K562 (cell line): ENCODE measurements around the gene RAB40B. TPM values are rescaled to one million over a fixed set of nuclear protein-coding genes. Genes with fewer than 3 reads are reported as not detected.
A peak's percentile ranks its signal among the peaks of the same experiment; 100 is the strongest.

Experiments
- CBX5 ChIP-seq: IDR thresholded peaks from 2 replicates; pipeline ENCODE4 v1.6.1; 2014; ENCODE audit warnings: low read depth, borderline replicate concordance
- HNRNPH1 ChIP-seq: fragments of 200-400 bp; formaldehyde crosslinking; optimal IDR thresholded peaks from 2 replicates; pipeline ENCODE3; 2017; ENCODE audit warnings: low read depth, mild to moderate bottlenecking, low read length, moderate library complexity
- MNT ChIP-seq, 2 experiments: fragments of 450-650 bp; conservative IDR thresholded peaks; 2 replicates each; pipeline ENCODE4 v1.6.1; 2017; ENCODE audit warnings: mild to moderate bottlenecking in 2 of 2, moderate library complexity in 2 of 2
- MTA1 ChIP-seq: fragments of 450-650 bp; IDR thresholded peaks from 2 replicates; pipeline ENCODE4 v1.6.1; 2017; ENCODE audit warnings: borderline replicate concordance
- POLR3A ChIP-seq: IDR thresholded peaks from 2 replicates; pipeline ENCODE4 v1.6.1; 2011; ENCODE audit warnings: borderline replicate concordance, mild to moderate bottlenecking, moderate library complexity; ENCODE audit not compliant: insufficient read length, insufficient read depth; ENCODE audit errors: extremely low read depth
- U2AF2 ChIP-seq: fragments of 200-400 bp; formaldehyde crosslinking; optimal IDR thresholded peaks from 2 replicates; pipeline ENCODE3; 2017; ENCODE audit warnings: low read depth, mild to moderate bottlenecking, low read length
- ZNF143 ChIP-seq: sonication (generic); formaldehyde crosslinking; IDR thresholded peaks from 2 replicates; pipeline ENCODE4 v1.9.0; 2022; ENCODE audit warnings: mild to moderate bottlenecking, missing genetic modification reagents
- ZNF184 ChIP-seq: sonication (generic); formaldehyde crosslinking; IDR thresholded peaks from 2 replicates; pipeline ENCODE4 v1.5.0; 2020; ENCODE audit warnings: missing genetic modification reagents
- ZNF696 ChIP-seq: fragments of 250-450 bp; sonication (Bioruptor Pico); conservative IDR thresholded peaks from 2 replicates; pipeline ENCODE4 v1.4.0; 2020; ENCODE audit warnings: mild to moderate bottlenecking, moderate library complexity
- polyA plus RNA-seq, 8 experiments: library from polyadenylated mRNA; depleted of rRNA in 4 of 8; stranded (reverse) in 5 of 8; unstranded in 3 of 8; fragments of >200 nt; fragmentation: Nextera tagmentation in 2 of 8; fragmentation: Illumina TruSeq in 1 of 8; extraction: Ambion mirVana in 2 of 8; extraction: Trizol in 1 of 8; gene quantifications; 2 replicates each; pipeline versions ENCODE4 v1.2.1 to v1.2.3, GENCODE V29; 2011 to 2014; ENCODE audit warnings: inconsistent platforms in 1 of 8, missing spikeins in 1 of 8
- total RNA-seq, 7 experiments: library from RNA; depleted of rRNA in 6 of 7; stranded (reverse); fragments of >200 nt in 6 of 7; fragmentation: Illumina TruSeq in 2 of 7; extraction: Trizol in 2 of 7; gene quantifications; 2 replicates each; pipeline versions ENCODE4 v1.2.1 to v1.2.3, GENCODE V29; 2011 to 2021; ENCODE audit warnings: low replicate concordance in 1 of 7
- TF ChIP-seq, protein P1 (sequence below): conservative IDR thresholded peaks from 2 replicates; pipeline ENCODE4 v1.6.1; 2011; ENCODE audit warnings: low read depth, mild to moderate bottlenecking, low read length; ENCODE audit not compliant: control insufficient read depth
- TF ChIP-seq, protein P2 (sequence below): sonication (generic); formaldehyde crosslinking; IDR thresholded peaks from 2 replicates; pipeline ENCODE4 v1.8.0; 2023; ENCODE audit warnings: mild to moderate bottlenecking, missing genetic modification reagents
- TF ChIP-seq, protein P3 (sequence below): fragments of 250-450 bp; sonication (Bioruptor Pico); IDR thresholded peaks from 2 replicates; pipeline ENCODE4 v1.4.0; 2020

RAB40B gene
- total and polyA plus RNA-seq, 9 of the 15 experiments (the other 6 are each of a cell fraction or from before 2014, with no cell fraction given) = 0.13 to 4.6 (median 1.4) TPM

DNA sequence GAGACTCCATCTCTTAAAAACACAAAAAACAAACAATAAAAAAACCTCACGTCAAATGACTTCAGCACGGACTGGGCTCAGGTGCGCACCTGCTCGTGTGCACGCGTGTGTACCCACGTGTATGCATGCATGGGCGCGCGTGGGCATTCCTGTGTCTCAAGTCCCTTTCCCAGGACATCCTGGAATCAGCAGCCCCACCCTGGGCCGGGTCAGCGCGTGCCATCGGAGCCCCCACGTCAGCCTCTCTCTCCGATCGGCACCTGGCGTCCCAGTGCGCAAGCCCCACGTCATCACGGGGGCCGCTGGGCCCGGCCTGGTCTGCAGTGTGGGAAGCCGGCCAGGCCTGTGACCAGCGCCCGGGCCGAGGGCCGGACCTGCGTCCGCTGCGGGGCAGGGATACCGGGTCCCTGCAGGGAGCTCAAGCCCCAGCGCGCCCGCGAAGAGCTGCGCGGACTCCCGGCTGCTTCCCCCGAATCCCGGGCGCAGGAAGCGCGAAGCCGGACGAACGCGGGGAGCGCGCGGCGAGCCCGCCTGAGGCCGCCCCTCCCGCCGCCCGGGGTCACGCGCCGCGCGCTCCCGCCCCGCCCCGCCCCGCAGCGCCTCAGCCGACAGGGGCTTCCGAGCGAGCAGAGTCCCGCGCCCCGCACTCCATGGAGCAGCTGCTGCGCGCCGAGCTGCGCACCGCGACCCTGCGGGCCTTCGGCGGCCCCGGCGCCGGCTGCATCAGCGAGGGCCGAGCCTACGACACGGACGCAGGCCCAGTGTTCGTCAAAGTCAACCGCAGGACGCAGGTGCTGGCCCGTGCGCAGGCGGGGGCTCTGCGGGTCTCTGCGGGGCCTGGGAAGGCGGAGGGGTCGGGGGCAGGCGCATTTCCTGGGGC, 36.7 kb upstream of the RAB40B start, which contains the start of gene FN3K (continued):
- TF ChIP-seq, protein P1, sequence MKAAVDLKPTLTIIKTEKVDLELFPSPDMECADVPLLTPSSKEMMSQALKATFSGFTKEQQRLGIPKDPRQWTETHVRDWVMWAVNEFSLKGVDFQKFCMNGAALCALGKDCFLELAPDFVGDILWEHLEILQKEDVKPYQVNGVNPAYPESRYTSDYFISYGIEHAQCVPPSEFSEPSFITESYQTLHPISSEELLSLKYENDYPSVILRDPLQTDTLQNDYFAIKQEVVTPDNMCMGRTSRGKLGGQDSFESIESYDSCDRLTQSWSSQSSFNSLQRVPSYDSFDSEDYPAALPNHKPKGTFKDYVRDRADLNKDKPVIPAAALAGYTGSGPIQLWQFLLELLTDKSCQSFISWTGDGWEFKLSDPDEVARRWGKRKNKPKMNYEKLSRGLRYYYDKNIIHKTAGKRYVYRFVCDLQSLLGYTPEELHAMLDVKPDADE = peak; percentile 38
- TF ChIP-seq, protein P2, sequence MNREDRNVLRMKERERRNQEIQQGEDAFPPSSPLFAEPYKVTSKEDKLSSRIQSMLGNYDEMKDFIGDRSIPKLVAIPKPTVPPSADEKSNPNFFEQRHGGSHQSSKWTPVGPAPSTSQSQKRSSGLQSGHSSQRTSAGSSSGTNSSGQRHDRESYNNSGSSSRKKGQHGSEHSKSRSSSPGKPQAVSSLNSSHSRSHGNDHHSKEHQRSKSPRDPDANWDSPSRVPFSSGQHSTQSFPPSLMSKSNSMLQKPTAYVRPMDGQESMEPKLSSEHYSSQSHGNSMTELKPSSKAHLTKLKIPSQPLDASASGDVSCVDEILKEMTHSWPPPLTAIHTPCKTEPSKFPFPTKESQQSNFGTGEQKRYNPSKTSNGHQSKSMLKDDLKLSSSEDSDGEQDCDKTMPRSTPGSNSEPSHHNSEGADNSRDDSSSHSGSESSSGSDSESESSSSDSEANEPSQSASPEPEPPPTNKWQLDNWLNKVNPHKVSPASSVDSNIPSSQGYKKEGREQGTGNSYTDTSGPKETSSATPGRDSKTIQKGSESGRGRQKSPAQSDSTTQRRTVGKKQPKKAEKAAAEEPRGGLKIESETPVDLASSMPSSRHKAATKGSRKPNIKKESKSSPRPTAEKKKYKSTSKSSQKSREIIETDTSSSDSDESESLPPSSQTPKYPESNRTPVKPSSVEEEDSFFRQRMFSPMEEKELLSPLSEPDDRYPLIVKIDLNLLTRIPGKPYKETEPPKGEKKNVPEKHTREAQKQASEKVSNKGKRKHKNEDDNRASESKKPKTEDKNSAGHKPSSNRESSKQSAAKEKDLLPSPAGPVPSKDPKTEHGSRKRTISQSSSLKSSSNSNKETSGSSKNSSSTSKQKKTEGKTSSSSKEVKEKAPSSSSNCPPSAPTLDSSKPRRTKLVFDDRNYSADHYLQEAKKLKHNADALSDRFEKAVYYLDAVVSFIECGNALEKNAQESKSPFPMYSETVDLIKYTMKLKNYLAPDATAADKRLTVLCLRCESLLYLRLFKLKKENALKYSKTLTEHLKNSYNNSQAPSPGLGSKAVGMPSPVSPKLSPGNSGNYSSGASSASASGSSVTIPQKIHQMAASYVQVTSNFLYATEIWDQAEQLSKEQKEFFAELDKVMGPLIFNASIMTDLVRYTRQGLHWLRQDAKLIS (CRISPR knock-in tag) = peak; percentile 87
- TF ChIP-seq MTA1 (peak; percentile 64; the same call in 1 of the 2 replicates), POLR3A (no peak), U2AF2 (no peak), ZNF696 (CRISPR knock-in tag) (no peak), ZNF184 (CRISPR knock-in tag) (no peak), CBX5 (no peak), MNT (conservative IDR thresholded peaks at IDR 0.05) (peak in 1 of 2 experiments; percentile 42; a peak in 2 of 4 replicates), HNRNPH1 (no peak), ZNF143 (CRISPR knock-in tag) (no peak)
- TF ChIP-seq, protein P3, sequence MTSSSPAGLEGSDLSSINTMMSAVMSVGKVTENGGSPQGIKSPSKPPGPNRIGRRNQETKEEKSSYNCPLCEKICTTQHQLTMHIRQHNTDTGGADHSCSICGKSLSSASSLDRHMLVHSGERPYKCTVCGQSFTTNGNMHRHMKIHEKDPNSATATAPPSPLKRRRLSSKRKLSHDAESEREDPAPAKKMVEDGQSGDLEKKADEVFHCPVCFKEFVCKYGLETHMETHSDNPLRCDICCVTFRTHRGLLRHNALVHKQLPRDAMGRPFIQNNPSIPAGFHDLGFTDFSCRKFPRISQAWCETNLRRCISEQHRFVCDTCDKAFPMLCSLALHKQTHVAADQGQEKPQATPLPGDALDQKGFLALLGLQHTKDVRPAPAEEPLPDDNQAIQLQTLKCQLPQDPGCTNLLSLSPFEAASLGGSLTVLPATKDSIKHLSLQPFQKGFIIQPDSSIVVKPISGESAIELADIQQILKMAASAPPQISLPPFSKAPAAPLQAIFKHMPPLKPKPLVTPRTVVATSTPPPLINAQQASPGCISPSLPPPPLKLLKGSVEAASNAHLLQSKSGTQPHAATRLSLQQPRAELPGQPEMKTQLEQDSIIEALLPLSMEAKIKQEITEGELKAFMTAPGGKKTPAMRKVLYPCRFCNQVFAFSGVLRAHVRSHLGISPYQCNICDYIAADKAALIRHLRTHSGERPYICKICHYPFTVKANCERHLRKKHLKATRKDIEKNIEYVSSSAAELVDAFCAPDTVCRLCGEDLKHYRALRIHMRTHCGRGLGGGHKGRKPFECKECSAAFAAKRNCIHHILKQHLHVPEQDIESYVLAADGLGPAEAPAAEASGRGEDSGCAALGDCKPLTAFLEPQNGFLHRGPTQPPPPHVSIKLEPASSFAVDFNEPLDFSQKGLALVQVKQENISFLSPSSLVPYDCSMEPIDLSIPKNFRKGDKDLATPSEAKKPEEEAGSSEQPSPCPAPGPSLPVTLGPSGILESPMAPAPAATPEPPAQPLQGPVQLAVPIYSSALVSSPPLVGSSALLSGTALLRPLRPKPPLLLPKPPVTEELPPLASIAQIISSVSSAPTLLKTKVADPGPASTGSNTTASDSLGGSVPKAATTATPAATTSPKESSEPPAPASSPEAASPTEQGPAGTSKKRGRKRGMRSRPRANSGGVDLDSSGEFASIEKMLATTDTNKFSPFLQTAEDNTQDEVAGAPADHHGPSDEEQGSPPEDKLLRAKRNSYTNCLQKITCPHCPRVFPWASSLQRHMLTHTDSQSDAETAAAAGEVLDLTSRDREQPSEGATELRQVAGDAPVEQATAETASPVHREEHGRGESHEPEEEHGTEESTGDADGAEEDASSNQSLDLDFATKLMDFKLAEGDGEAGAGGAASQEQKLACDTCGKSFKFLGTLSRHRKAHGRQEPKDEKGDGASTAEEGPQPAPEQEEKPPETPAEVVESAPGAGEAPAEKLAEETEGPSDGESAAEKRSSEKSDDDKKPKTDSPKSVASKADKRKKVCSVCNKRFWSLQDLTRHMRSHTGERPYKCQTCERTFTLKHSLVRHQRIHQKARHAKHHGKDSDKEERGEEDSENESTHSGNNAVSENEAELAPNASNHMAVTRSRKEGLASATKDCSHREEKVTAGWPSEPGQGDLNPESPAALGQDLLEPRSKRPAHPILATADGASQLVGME = no peak
